Ovary (tissue), 9 donors: ENCODE measurements around the gene UGT1A10. TPM values are rescaled to one million over a fixed set of nuclear protein-coding genes. Genes with fewer than 3 reads are reported as not detected.

Experiments used
- DNase-seq, 5 donors: peaks; one replicate each; pipeline ENCODE4 v3.0.0-alpha.2; 2019 to 2020
- H3K27ac ChIP-seq, 2 donors: fragments of 200-600 bp; one replicate each; pipeline versions ENCODE4 v1.5.1 to v1.8.0; 2019 to 2022
- H3K27me3 ChIP-seq: fragments of 200-600 bp; one replicate; pipeline ENCODE4 v1.8.0; 2022
- H3K36me3 ChIP-seq: fragments of 200-600 bp; sonication (generic); one replicate; pipeline ENCODE4 v1.5.1; 2019
- H3K4me1 ChIP-seq: one replicate; pipeline ENCODE4 v1.8.1; 2013; ENCODE audit warnings: mild to moderate bottlenecking, moderate library complexity; ENCODE audit not compliant: insufficient read depth
- H3K4me3 ChIP-seq: fragments of 200-600 bp; sonication (generic); one replicate; pipeline ENCODE4 v1.5.1; 2017
- H3K9me3 ChIP-seq, 2 donors: fragments of 200-600 bp in 1 of 2; sonication (generic) in 1 of 2; one replicate each; pipeline versions ENCODE4 v1.5.1 to v1.8.1; 2013 to 2019; ENCODE audit warnings: mild to moderate bottlenecking in 1 of 2, moderate library complexity in 1 of 2
- EP300 ChIP-seq: sonication (generic); formaldehyde crosslinking; IDR thresholded peaks from one replicate; pipeline ENCODE4 v1.6.1; 2017; ENCODE audit warnings: antibody characterized with exemption
- POLR2A ChIP-seq: fragments of 450-650 bp; IDR thresholded peaks from one replicate; pipeline ENCODE4 v1.6.1; 2017; ENCODE audit warnings: antibody characterized with exemption, mild to moderate bottlenecking, moderate library complexity
- WGBS, 3 donors: extraction: QIAGEN DNeasy Blood & Tissue Kit in 1 of 3; methylation state at CpG; one replicate each; pipeline versions ENCODE4 v1.1.5 to v1.1.7; 2013 to 2017; 5-methylcytosine and 5-hydroxymethylcytosine counted together
- intact Hi-C, 4 donors: fragments of 100-400 bp; cut with DNase I; formaldehyde crosslinking; loops; one replicate each; pipeline versions ENCODE4 v1.11.0 to v1.15.1; 2022 to 2023
- polyA plus RNA-seq, 2 donors: library from polyadenylated mRNA; stranded (reverse); fragments of 200-250 nt in 1 of 2; fragments of 350-450 nt in 1 of 2; fragmentation: Illumina TruSeq in 1 of 2; extraction: RNeasy Lipid Tissue Mini Kit (QIAGEN cat#74804) in 1 of 2; gene quantifications; one replicate each; pipeline ENCODE4 v1.2.3, GENCODE V29; 2013 to 2014
- total RNA-seq, 7 donors: library from RNA; depleted of rRNA in 2 of 7; stranded (reverse); fragments of >200 nt in 2 of 7; fragmentation: NEBNext Ultra II Directional in 3 of 7; extraction: Animal tissue kit (Norgen Biotek cat#: 25700) in 3 of 7; gene quantifications; one replicate each; pipeline versions ENCODE4 v1.1.0 to v1.2.4, GENCODE V29; 2016 to 2023
- TF ChIP-seq, protein P1 (sequence below), 3 donors: fragments of 450-650 bp in 2 of 3; fragments of 200-600 bp in 1 of 3; IDR thresholded peaks; one replicate each; pipeline versions ENCODE4 v1.5.1 to v1.8.0; 2016 to 2022; ENCODE audit warnings: antibody characterized with exemption in 3 of 3, mild to moderate bottlenecking in 1 of 3
- donor health status: DM: no; HTN: no; CAD: no; lungs with moderate emphysema.
- donor health status: DM: no; HTN: no; CAD: no.
- donor health status: Bipolar disorder and iron deficiency.
- donor health status: DM: yes; HTN: yes; CAD: no.
- donor health status: DM: no; HTN: no; CAD: no.
- donor health status: DM: yes; HTN: yes; CAD: no.

UGT1A10 gene
- total and polyA plus RNA-seq, 9 donors, result not detected

DNA sequence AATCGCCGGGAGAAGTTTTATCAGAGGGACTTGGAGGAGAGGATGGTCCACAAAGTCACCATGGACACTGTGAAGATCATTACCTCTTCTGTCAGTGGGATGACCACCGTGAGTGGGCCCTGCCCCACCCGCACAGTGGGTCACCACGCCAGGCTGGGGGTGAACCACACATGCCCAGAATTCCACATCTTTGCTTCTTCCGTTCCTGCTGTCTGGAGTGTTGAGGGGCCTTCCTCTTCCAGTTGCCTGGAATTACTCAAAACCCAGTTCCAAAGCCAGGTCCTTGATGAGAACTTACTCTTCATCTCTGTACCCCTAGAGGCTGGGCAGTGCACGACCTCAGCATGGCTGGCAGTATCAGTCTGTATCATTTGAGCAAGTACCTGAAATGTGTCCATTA is 164.0 kb downstream of the UGT1A10 start:
- DNase-seq, result peak in 1 of 5 donors; percentile 9
- Histone ChIP-seq H3K9me3 (no peaks in the 10 kb centered on the region), H3K27me3 (no peaks in the 10 kb centered on the region), H3K4me3 (no peak overlapping the region), H3K27ac (no peak overlapping the region), H3K4me1 (no peaks in the 10 kb centered on the region), H3K36me3 (no peaks in the 10 kb centered on the region)
- TF ChIP-seq, protein P1, sequence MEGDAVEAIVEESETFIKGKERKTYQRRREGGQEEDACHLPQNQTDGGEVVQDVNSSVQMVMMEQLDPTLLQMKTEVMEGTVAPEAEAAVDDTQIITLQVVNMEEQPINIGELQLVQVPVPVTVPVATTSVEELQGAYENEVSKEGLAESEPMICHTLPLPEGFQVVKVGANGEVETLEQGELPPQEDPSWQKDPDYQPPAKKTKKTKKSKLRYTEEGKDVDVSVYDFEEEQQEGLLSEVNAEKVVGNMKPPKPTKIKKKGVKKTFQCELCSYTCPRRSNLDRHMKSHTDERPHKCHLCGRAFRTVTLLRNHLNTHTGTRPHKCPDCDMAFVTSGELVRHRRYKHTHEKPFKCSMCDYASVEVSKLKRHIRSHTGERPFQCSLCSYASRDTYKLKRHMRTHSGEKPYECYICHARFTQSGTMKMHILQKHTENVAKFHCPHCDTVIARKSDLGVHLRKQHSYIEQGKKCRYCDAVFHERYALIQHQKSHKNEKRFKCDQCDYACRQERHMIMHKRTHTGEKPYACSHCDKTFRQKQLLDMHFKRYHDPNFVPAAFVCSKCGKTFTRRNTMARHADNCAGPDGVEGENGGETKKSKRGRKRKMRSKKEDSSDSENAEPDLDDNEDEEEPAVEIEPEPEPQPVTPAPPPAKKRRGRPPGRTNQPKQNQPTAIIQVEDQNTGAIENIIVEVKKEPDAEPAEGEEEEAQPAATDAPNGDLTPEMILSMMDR (IDR thresholded peaks at IDR 0.05), result no peak
- TF ChIP-seq EP300, result no peak
- intact Hi-C loops, result no loop called here
- 71 to 79% (median 78%) methylated on average over 7 of the region's 7 CpGs for WGBS, 3 donors

GRCh38 chr2:233801357-233802131 is 165.3 kb downstream of the UGT1A10 start:
- intact Hi-C loops, result no loop called here
- Histone ChIP-seq H3K27ac (no peak overlapping the region), H3K27me3 (no peaks in the 10 kb centered on the region), H3K36me3 (no peaks in the 10 kb centered on the region), H3K4me3 (no peak overlapping the region), H3K4me1 (no peaks in the 10 kb centered on the region), H3K9me3 (no peaks in the 10 kb centered on the region)
- no peak for TF ChIP-seq EP300
- TF ChIP-seq, protein P1 (IDR thresholded peaks at IDR 0.05), result no peak
- no peak for TF ChIP-seq POLR2A
- DNase-seq, result peak in 2 of 5 donors; percentile 3 to 7
- WGBS, 3 donors, result 74 to 79% (median 77%) methylated on average over 9 of the region's 9 CpGs

DNA sequence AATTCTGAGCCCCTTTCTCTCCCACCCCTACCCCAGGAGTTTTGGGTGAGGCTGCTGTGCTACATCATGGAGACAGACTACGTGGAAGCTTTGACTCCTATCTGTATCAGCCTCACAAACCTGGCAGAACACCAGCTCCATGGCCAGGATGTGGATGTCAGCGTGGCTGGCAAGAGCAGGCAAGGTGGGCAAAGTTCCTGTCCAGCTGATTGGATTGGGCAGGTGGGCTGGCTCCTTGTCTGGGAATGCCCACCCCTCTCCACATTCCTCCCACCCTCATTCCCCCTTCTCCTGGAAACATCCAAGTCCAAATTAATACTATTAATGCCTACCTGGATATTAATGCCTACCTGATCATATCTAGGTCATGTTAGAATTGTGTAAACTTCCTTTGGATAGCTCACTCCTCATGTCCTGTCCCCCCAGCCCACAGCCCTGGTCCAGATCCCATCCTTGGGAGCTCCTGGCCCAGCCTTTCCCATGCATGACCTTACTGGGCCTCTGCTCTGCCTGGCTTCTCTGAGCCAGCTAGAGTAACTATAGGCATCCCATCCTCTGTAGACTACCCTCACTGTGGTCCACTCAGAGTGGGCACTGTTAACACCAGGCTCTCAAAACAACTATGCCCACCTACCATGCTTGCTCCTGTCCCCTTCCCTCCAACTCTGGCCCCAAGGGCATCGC is 166.0 kb downstream of the UGT1A10 start:
- WGBS, 3 donors, result 46 to 70% (median 61%) methylated on average over 3 of the region's 3 CpGs
- intact Hi-C loops, result no loop called here

GRCh38 chr2:233803292-233803911 is 167.2 kb downstream of the UGT1A10 start:
- DNase-seq, result peak in 1 of 5 donors; percentile 14
- Histone ChIP-seq H3K36me3 (no peaks in the 10 kb centered on the region), H3K27me3 (no peaks in the 10 kb centered on the region), H3K9me3 (no peaks in the 10 kb centered on the region), H3K4me3 (no peak overlapping the region), H3K4me1 (no peaks in the 10 kb centered on the region), H3K27ac (no peak overlapping the region)
- 52 to 66% (median 59%) methylated on average over 2 of the region's 2 CpGs for WGBS, 3 donors
- TF ChIP-seq POLR2A, result no peak
- TF ChIP-seq, protein P1 (IDR thresholded peaks at IDR 0.05), result no peak
- no peak for TF ChIP-seq EP300
- intact Hi-C loops, result no loop called here

More for the DNA sequence above, 166.0 kb downstream of the UGT1A10 start:
- DNase-seq, result peak in 1 of 5 donors; percentile 17
- TF ChIP-seq, protein P1 (IDR thresholded peaks at IDR 0.05), result no peak
- TF ChIP-seq EP300 (no peak), POLR2A (no peak)
- Histone ChIP-seq H3K4me1 (no peaks in the 10 kb centered on the region), H3K9me3 (no peaks in the 10 kb centered on the region), H3K4me3 (no peak overlapping the region), H3K27me3 (no peaks in the 10 kb centered on the region), H3K36me3 (no peaks in the 10 kb centered on the region), H3K27ac (no peak overlapping the region)
